Measurements from ENCODE around the gene METRNL. TPM values are rescaled to one million over a fixed set of nuclear protein-coding genes. Genes with fewer than 3 reads are reported as not detected.
A peak's percentile ranks its signal among the peaks of the same experiment; 100 is the strongest.

Gene METRNL
- total RNA-seq, 1 donor from 2014 or later, result 257 TPM

DNA sequence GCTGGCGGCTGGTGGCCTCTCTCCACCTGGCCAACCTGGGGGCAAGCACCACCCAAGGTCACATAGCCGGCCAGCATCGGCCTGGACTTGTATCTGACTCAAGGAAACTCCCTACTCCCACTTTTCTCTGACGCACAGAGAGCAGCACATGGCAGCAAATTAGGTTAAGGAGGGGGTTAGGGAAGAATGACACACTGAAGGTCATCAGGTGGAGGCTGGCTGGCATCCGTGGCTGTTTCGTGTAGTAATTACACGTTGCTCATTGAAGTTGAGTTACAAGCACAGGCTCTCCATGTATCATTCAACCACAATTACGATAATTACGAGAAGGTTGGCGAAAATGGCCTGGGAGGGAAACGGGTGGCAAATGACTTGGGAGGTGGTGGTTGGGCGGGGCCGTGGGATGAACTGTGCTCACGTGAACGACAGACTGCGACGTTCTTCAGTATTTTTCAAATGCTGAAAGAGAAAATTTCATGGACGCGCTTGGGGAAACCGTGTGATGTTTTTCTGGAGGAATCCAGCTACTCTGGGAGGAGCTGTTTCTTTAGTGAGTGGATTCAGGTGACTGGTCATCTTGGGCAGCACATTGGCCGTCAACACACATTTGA lies 4.0 kb upstream of the METRNL start:
- DNase-seq (ENCODE audit: low spot score in 2 of 2), result no peak
- H3K9me3 ChIP-seq, result no peaks in the 10 kb centered on the region
- no peaks in the 10 kb centered on the region for H3K27me3 ChIP-seq
- no peak overlapping the region for H3K27ac ChIP-seq
- TF ChIP-seq, protein P1, sequence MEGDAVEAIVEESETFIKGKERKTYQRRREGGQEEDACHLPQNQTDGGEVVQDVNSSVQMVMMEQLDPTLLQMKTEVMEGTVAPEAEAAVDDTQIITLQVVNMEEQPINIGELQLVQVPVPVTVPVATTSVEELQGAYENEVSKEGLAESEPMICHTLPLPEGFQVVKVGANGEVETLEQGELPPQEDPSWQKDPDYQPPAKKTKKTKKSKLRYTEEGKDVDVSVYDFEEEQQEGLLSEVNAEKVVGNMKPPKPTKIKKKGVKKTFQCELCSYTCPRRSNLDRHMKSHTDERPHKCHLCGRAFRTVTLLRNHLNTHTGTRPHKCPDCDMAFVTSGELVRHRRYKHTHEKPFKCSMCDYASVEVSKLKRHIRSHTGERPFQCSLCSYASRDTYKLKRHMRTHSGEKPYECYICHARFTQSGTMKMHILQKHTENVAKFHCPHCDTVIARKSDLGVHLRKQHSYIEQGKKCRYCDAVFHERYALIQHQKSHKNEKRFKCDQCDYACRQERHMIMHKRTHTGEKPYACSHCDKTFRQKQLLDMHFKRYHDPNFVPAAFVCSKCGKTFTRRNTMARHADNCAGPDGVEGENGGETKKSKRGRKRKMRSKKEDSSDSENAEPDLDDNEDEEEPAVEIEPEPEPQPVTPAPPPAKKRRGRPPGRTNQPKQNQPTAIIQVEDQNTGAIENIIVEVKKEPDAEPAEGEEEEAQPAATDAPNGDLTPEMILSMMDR (IDR thresholded peaks at IDR 0.05), result no peak
- no peak overlapping the region for H3K4me3 ChIP-seq
- H3K4me1 ChIP-seq, result peaks cover 0 to 14% of the 10 kb centered on the region in 2 donors
- no peaks in the 10 kb centered on the region for H3K36me3 ChIP-seq
- intact Hi-C loops (cut with DNase I), result loop anchor here (5.0 kb wide), 1 partner anchor 113 kb away; no protein-coding TSS in a partner anchor

DNA sequence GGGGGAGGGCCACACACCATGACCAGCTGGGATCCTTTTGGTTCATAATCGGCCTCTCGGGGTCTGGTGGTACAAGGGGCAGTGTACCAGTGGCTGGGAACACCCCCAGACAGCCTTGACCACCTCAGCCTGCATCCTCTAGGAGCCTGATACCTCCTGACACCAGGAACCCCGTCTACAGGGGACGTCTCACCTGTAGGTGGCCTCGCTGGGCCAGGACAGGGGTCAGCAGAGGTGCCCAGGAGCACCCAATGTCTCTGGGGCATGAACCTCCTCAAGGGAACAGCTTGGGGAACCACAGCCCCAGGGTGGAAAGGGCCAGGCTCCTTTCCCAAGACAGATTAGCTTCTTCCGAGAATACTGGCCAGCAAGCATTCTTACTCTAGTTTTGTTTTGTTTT lies 2.5 kb upstream of the METRNL start:
- intact Hi-C loops (cut with DNase I), result loop anchor here (5.0 kb wide), 1 partner anchor 115 kb away; no protein-coding TSS in a partner anchor

DNA sequence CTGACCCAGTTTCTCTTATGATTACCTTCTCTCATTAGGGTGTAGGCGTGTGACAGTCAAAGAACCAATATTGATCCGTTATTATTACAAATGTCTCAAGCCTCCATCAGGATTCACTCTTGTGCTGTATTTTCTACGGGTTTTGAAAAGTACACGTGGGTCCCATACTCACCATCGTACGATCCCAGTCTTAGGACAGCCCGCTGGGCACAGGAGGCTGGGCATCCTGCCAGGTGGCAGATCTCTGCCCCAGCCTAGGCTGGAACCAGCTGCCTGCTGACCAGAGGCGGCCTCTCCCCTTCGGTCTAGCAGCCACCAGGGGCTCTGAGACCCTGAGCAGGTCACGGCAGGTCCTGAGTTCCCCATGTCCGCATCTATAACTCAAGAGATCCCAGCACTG lies 2.0 kb upstream of the METRNL start:
- TF ChIP-seq, protein P1 (IDR thresholded peaks at IDR 0.05), result no peak

More for the DNA sequence above, 2.5 kb upstream of the METRNL start:
- H3K36me3 ChIP-seq, result no peaks in the 10 kb centered on the region
- H3K27me3 ChIP-seq, result no peaks in the 10 kb centered on the region
- peaks cover 0 to 14% of the 10 kb centered on the region in 2 donors for H3K4me1 ChIP-seq
- no peak overlapping the region for H3K27ac ChIP-seq
- H3K9me3 ChIP-seq, result no peaks in the 10 kb centered on the region
- TF ChIP-seq, protein P1 (IDR thresholded peaks at IDR 0.05), result peak in 1 of 3 experiments; percentile 35
- no peak for DNase-seq (ENCODE audit: low spot score in 2 of 2)
- no peak overlapping the region for H3K4me3 ChIP-seq

DNA sequence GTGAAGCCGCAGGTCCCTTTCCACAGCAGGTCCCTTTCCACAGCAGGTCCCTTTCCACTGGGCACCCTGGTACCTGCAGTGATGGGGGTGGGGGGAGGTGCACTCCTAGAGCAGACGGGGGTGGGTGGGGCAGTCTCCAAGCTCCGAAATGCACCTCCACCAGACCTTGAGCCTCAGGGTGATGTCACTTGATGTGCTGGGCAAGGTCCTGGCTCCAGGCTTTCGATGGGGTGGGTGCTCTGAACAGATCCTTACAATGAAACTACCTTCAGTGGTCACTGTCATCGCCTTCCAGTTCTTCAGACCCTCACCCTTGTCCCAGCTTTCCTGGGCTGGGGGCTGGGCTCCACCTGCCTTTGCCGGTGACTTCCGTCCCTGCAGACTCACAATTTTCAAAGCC lies 1.5 kb upstream of the METRNL start:
- Histone ChIP-seq H3K27me3 (no peaks in the 10 kb centered on the region), H3K9me3 (no peaks in the 10 kb centered on the region), H3K4me3 (peak overlapping the region in 1 of 2 donors; percentile 81), H3K4me1 (peaks cover 9 to 23% of the 10 kb centered on the region in 2 donors), H3K27ac (no peak overlapping the region), H3K36me3 (no peaks in the 10 kb centered on the region)
- no peak for DNase-seq (ENCODE audit: low spot score in 2 of 2)
- intact Hi-C loops (cut with DNase I), result loop anchor here (5.0 kb wide), 1 partner anchor 116 kb away; no protein-coding TSS in a partner anchor
- TF ChIP-seq, protein P1 (IDR thresholded peaks at IDR 0.05), result no peak

More for the DNA sequence above, 2.0 kb upstream of the METRNL start:
- Histone ChIP-seq H3K27ac (no peak overlapping the region), H3K4me1 (peaks cover 5 to 18% of the 10 kb centered on the region in 2 donors), H3K27me3 (no peaks in the 10 kb centered on the region), H3K9me3 (no peaks in the 10 kb centered on the region), H3K4me3 (no peak overlapping the region), H3K36me3 (no peaks in the 10 kb centered on the region)
- intact Hi-C loops (cut with DNase I), result loop anchor here (5.0 kb wide), 1 partner anchor 115 kb away; no protein-coding TSS in a partner anchor
- no peak for DNase-seq (ENCODE audit: low spot score in 2 of 2)

DNA sequence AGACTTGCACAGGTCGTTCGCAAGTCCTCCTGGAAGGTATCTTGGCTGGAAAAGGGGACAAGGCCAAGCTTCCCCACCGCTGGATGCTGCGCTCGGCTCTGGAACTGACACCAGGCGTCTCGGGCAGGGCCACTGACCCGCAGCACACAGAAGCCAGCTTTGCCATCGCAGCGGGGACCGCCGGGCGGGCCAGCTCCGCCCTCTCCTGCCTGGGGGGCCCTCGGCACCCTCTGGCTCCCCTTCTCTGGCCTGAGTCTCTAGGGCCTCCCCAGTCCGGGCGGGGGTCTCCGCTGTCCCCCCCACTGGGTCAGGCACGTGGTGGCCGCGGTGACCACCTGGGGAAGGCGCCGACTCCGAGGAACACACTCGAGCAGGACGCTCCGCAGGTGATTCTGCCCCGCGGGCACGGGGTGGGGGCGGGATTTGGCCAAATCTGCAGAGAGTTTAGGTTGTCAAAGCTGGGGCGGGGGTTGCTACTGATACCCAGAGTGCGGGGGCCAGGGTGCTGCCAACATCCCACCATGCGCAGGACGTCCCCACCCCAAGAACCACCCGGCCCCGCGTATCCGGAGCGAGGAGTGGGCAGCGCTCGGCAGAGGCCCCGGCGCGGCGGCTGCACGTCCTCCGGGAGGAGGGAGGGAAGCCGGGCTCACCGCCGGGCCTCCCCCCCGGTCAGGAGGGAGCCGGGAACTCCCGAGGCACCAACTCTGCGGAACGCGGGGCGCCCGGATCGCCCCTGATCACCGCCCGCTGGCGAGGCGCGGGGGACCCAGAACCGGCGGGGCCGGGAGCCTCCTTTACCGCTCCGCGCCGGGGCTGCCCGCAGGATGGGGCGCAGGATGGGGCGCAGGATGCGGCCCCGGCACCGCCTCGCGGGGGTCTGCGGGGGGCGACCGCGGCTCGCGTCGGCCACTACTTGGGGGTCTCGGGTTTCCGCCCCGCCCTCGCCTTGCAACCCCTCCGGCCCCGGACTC lies 744 bp upstream of the METRNL start:
- intact Hi-C loops (cut with DNase I), result loop anchor here (1.0 to 5.0 kb wide), 3 partner anchors 22 to 116 kb away; no protein-coding TSS in a partner anchor
- H3K4me3 ChIP-seq, result peak overlapping the region; percentile 73 to 81
- DNase-seq (ENCODE audit: low spot score in 2 of 2), result no peak
- peaks cover 15 to 31% of the 10 kb centered on the region in 2 donors for H3K4me1 ChIP-seq
- H3K9me3 ChIP-seq, result no peaks in the 10 kb centered on the region
- TF ChIP-seq, protein P1 (IDR thresholded peaks at IDR 0.05), result no peak
- no peaks in the 10 kb centered on the region for H3K27me3 ChIP-seq
- H3K36me3 ChIP-seq, result no peaks in the 10 kb centered on the region
- H3K27ac ChIP-seq, result peak overlapping the region; percentile 64 to 69
